H9 (cell line): Measurements from ENCODE around the gene SC5D. TPM values are rescaled to one million over a fixed set of nuclear protein-coding genes. Genes with fewer than 3 reads are reported as not detected.

Experiments used
- DNase-seq: peaks from one replicate; pipeline ENCODE4 v3.0.0-alpha.2; 2017
- H2AFZ ChIP-seq: one replicate; pipeline ENCODE4 v1.6.1; 2013; ENCODE audit warnings: mild to moderate bottlenecking, low read length, control low read depth, moderate library complexity
- H2AK5ac ChIP-seq: 2 replicates; pipeline ENCODE4 v1.6.1; 2013; ENCODE audit warnings: low read length, control low read depth, mixed read lengths; ENCODE audit not compliant: insufficient read length
- H2BK120ac ChIP-seq: one replicate; pipeline ENCODE4 v1.6.1; 2013; ENCODE audit warnings: low read depth, mild to moderate bottlenecking, low read length, control low read depth, inconsistent platforms; ENCODE audit not compliant: poor library complexity, severe bottlenecking
- H2BK12ac ChIP-seq: 2 replicates; pipeline ENCODE4 v1.6.1; 2013; ENCODE audit warnings: low read length, control low read depth, mixed read lengths, low read depth; ENCODE audit not compliant: insufficient read length
- H2BK15ac ChIP-seq: 2 replicates; pipeline ENCODE4 v1.6.1; 2013; ENCODE audit warnings: low read depth, low read length, control low read depth
- H2BK20ac ChIP-seq: one replicate; pipeline ENCODE4 v1.6.1; 2013; ENCODE audit warnings: low read depth, mild to moderate bottlenecking, low read length, control low read depth, inconsistent platforms; ENCODE audit not compliant: poor library complexity, severe bottlenecking
- H2BK5ac ChIP-seq: 2 replicates; pipeline ENCODE4 v1.6.1; 2013; ENCODE audit warnings: low read length, control low read depth, mixed read lengths; ENCODE audit not compliant: insufficient read length
- H3K14ac ChIP-seq: 2 replicates; pipeline ENCODE4 v1.6.1; 2013; ENCODE audit warnings: low read length, control low read depth; ENCODE audit not compliant: insufficient read depth
- H3K18ac ChIP-seq: 2 replicates; pipeline ENCODE4 v1.6.1; 2013; ENCODE audit warnings: low read depth, mild to moderate bottlenecking, mixed read lengths, low read length, control low read depth; ENCODE audit not compliant: insufficient read length
- H3K23ac ChIP-seq: 2 replicates; pipeline ENCODE4 v1.6.1; 2013; ENCODE audit warnings: low read length, control low read depth, mixed read lengths, low read depth; ENCODE audit not compliant: insufficient read length
- H3K23me2 ChIP-seq: 2 replicates; pipeline ENCODE4 v1.6.1; 2013; ENCODE audit warnings: low read depth, mild to moderate bottlenecking, mixed read lengths, low read length, control low read depth; ENCODE audit not compliant: insufficient read length, poor library complexity, severe bottlenecking
- H3K27ac ChIP-seq: 2 replicates; pipeline ENCODE4 v1.5.1; 2013; ENCODE audit warnings: low read length, control low read depth, mixed read lengths, low read depth; ENCODE audit not compliant: insufficient read length
- H3K27me3 ChIP-seq: 2 replicates; pipeline ENCODE4 v1.6.1; 2013; ENCODE audit warnings: low read length, control low read depth, inconsistent platforms; ENCODE audit not compliant: insufficient read depth
- H3K4ac ChIP-seq: 2 replicates; pipeline ENCODE4 v1.6.1; 2013; ENCODE audit warnings: low read depth, mild to moderate bottlenecking, control low read depth, inconsistent platforms, low read length, moderate library complexity
- H3K4me1 ChIP-seq: 2 replicates; pipeline ENCODE4 v1.6.1; 2013; ENCODE audit warnings: low read length, control low read depth, inconsistent platforms; ENCODE audit not compliant: insufficient read depth
- H3K4me2 ChIP-seq: 2 replicates; pipeline ENCODE4 v1.6.1; 2013; ENCODE audit warnings: low read length, control low read depth, mixed read lengths; ENCODE audit not compliant: insufficient read length, insufficient read depth
- H3K56ac ChIP-seq: 2 replicates; pipeline ENCODE4 v1.6.1; 2013; ENCODE audit warnings: low read depth, mild to moderate bottlenecking, mixed read lengths, low read length, control low read depth; ENCODE audit not compliant: insufficient read length
- H3K79me1 ChIP-seq: 2 replicates; pipeline ENCODE4 v1.6.1; 2013; ENCODE audit warnings: low read depth, mild to moderate bottlenecking, moderate library complexity, low read length, control low read depth, inconsistent platforms; ENCODE audit not compliant: insufficient read depth, poor library complexity, severe bottlenecking
- H3K79me2 ChIP-seq: 2 replicates; pipeline ENCODE4 v1.6.1; 2013; ENCODE audit warnings: low read length, control low read depth, inconsistent platforms; ENCODE audit not compliant: insufficient read depth
- H3K9ac ChIP-seq: 2 replicates; pipeline ENCODE4 v1.6.1; 2013; ENCODE audit warnings: low read length, control low read depth, mixed read lengths; ENCODE audit not compliant: insufficient read length; ENCODE audit errors: extremely low read depth
- H3K9me3 ChIP-seq: one replicate; pipeline ENCODE4 v1.6.1; 2013; ENCODE audit warnings: low read depth, low read length, inconsistent platforms; ENCODE audit not compliant: control insufficient read depth
- H3T11ph ChIP-seq: one replicate; pipeline ENCODE4 v1.6.1; 2013; ENCODE audit warnings: mild to moderate bottlenecking, low read length, control low read depth, inconsistent platforms
- H4K20me1 ChIP-seq: one replicate; pipeline ENCODE4 v1.6.1; 2013; ENCODE audit not compliant: control insufficient read depth, insufficient read length, insufficient read depth
- H4K5ac ChIP-seq: 2 replicates; pipeline ENCODE4 v1.6.1; 2013; ENCODE audit warnings: low read depth, mild to moderate bottlenecking, mixed read lengths, low read length, control low read depth; ENCODE audit not compliant: insufficient read length
- H4K8ac ChIP-seq: replicated peaks from 2 replicates; pipeline ENCODE4 v1.6.1; 2013; ENCODE audit warnings: low read length, control low read depth, mixed read lengths, low read depth; ENCODE audit not compliant: insufficient read length
- H4K91ac ChIP-seq: 2 replicates; pipeline ENCODE4 v1.6.1; 2013; ENCODE audit warnings: low read depth, mild to moderate bottlenecking, moderate library complexity, mixed read lengths, low read length, control low read depth; ENCODE audit not compliant: insufficient read length
- H3K27ac Mint-ChIP-seq, 3 experiments: 2 replicates in 2 of 3; 3 replicates in 1 of 3; pipeline ENCODE4 v1.8.0; 2020 to 2021; ENCODE audit warnings: mixed read lengths in 3 of 3, mild to moderate bottlenecking in 1 of 3, moderate library complexity in 1 of 3
- H3K27me3 Mint-ChIP-seq: 2 replicates; pipeline ENCODE4 v1.8.0; 2021; ENCODE audit warnings: low read depth, mild to moderate bottlenecking, moderate library complexity, mixed read lengths
- H3K36me3 Mint-ChIP-seq, 3 experiments: 2 replicates in 2 of 3; 3 replicates in 1 of 3; pipeline ENCODE4 v1.8.0; 2020 to 2021; ENCODE audit warnings: low read depth in 3 of 3, mixed read lengths in 3 of 3; ENCODE audit not compliant: insufficient read depth in 1 of 3
- H3K4me1 Mint-ChIP-seq, 2 experiments: 2 replicates each; pipeline ENCODE4 v1.8.0; 2020; ENCODE audit warnings: mixed read lengths in 2 of 2
- H3K4me3 Mint-ChIP-seq, 2 experiments: 2 replicates in 1 of 2; 3 replicates in 1 of 2; pipeline ENCODE4 v1.8.0; 2020 to 2021; ENCODE audit warnings: mild to moderate bottlenecking in 2 of 2, mixed read lengths in 2 of 2, moderate library complexity in 1 of 2
- H3K9me3 Mint-ChIP-seq, 2 experiments: 2 replicates in 1 of 2; 3 replicates in 1 of 2; pipeline ENCODE4 v1.8.0; 2020; ENCODE audit warnings: mild to moderate bottlenecking in 2 of 2, mixed read lengths in 2 of 2, moderate library complexity in 1 of 2
- WGBS: extraction: QIAGEN DNeasy Blood & Tissue Kit; methylation state at CpG from one replicate; pipeline ENCODE4 v1.1.7; 2013; ENCODE audit warnings: missing lambda C conversion rate, low lambda C conversion rate, mixed read lengths; ENCODE audit not compliant: insufficient read length; ENCODE audit errors: extremely low coverage; 5-methylcytosine and 5-hydroxymethylcytosine counted together
- total RNA-seq: library from RNA; stranded (reverse); gene quantifications from 2 replicates; pipeline ENCODE4 v1.2.1, GENCODE V29; 2021
- TF ChIP-seq, protein P1 (sequence below): fragments of 200-600 bp; sonication (generic); conservative IDR thresholded peaks from 3 replicates; pipeline ENCODE4 v1.8.0; 2021; ENCODE audit warnings: antibody characterized with exemption, mild to moderate bottlenecking

Gene SC5D
- total RNA-seq, 1 experiment from 2014 or later: 92.0 TPM

GRCh38 chr11:121347094-121347493 is 54.5 kb downstream of the SC5D start:
- Histone ChIP-seq H2BK15ac (no peak overlapping the region), H3K79me1 (no peaks in the 10 kb centered on the region), H4K91ac (no peak overlapping the region), H2BK12ac (no peak overlapping the region), H3T11ph (no peak overlapping the region), H4K20me1 (no peaks in the 10 kb centered on the region), H3K56ac (no peak overlapping the region), H2BK5ac (no peak overlapping the region), H4K5ac (no peak overlapping the region), H3K27me3 (no peaks in the 10 kb centered on the region), H3K14ac (no peak overlapping the region), H3K9me3 (no peaks in the 10 kb centered on the region), H2AFZ (no peak overlapping the region), H3K4me2 (no peak overlapping the region), H3K79me2 (no peaks in the 10 kb centered on the region), H3K23me2 (no peaks in the 10 kb centered on the region), H3K18ac (no peak overlapping the region), H3K27ac (no peak overlapping the region), H3K23ac (no peak overlapping the region), H2BK120ac (no peak overlapping the region), H2BK20ac (no peak overlapping the region), H3K9ac (no peak overlapping the region), H3K4ac (no peak overlapping the region), H4K8ac (no peak overlapping the region), H3K4me1 (no peaks in the 10 kb centered on the region), H2AK5ac (no peak overlapping the region)
- H3K4me3 Mint-ChIP-seq: no peak overlapping the region
- no peak overlapping the region for H3K27ac Mint-ChIP-seq
- no peaks in the 10 kb centered on the region; the same call in 1 of the 2 replicates for H3K27me3 Mint-ChIP-seq
- H3K9me3 Mint-ChIP-seq: no peaks in the 10 kb centered on the region
- no CpG with 5 or more reads among the region's 2 CpGs for WGBS
- TF ChIP-seq, protein P1, sequence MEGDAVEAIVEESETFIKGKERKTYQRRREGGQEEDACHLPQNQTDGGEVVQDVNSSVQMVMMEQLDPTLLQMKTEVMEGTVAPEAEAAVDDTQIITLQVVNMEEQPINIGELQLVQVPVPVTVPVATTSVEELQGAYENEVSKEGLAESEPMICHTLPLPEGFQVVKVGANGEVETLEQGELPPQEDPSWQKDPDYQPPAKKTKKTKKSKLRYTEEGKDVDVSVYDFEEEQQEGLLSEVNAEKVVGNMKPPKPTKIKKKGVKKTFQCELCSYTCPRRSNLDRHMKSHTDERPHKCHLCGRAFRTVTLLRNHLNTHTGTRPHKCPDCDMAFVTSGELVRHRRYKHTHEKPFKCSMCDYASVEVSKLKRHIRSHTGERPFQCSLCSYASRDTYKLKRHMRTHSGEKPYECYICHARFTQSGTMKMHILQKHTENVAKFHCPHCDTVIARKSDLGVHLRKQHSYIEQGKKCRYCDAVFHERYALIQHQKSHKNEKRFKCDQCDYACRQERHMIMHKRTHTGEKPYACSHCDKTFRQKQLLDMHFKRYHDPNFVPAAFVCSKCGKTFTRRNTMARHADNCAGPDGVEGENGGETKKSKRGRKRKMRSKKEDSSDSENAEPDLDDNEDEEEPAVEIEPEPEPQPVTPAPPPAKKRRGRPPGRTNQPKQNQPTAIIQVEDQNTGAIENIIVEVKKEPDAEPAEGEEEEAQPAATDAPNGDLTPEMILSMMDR: no peak
- peaks cover 11% of the 10 kb centered on the region in 2 experiments; a peak in 2 of 4 replicates for H3K4me1 Mint-ChIP-seq
- H3K36me3 Mint-ChIP-seq: no peaks in the 10 kb centered on the region
- DNase-seq: no peak
